Measurements from ENCODE around the gene PPP3CA. TPM values are rescaled to one million over a fixed set of nuclear protein-coding genes. Genes with fewer than 3 reads are reported as not detected.

The PPP3CA gene
- total RNA-seq, 4 donors from 2014 or later = 19.0 to 39.6 (median 20.3) TPM

DNA sequence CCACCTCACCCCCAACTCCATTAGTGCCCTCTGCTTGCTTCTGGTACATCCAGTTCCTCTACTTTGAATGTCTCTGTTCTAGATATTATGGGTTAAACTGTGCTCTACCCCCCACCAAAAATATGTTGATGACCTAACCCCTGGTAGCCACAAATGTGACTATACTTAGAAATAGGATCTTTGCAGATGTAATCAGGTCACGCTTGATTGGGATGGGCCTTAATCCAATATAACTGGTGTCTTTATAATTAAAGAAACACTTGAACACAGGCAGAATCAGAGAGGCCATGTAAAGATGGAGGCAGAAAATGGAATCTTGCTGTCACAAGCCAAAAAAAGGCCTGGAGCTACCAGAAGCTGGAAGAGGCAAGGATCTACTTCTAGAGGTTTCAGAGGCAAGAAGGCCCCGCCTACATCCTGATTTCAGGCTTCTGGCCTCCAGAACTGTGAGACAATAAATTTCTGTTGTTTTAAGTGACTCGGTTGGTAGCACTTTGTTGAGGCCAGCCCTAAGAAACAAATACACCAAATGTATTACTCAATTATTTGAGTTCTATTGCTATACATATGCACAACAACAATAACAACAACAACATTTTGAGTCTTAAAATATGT lies 220.0 kb downstream of the PPP3CA start:
- Histone ChIP-seq H3K27ac (no peak overlapping the region), H3K4me3 (no peak overlapping the region), H3K4me1 (no peaks in the 10 kb centered on the region), H3K27me3 (no peaks in the 10 kb centered on the region), H3K36me3 (no peaks in the 10 kb centered on the region), H3K9me3 (no peaks in the 10 kb centered on the region)
- DNase-seq = no peak
- TF ChIP-seq, protein P1, sequence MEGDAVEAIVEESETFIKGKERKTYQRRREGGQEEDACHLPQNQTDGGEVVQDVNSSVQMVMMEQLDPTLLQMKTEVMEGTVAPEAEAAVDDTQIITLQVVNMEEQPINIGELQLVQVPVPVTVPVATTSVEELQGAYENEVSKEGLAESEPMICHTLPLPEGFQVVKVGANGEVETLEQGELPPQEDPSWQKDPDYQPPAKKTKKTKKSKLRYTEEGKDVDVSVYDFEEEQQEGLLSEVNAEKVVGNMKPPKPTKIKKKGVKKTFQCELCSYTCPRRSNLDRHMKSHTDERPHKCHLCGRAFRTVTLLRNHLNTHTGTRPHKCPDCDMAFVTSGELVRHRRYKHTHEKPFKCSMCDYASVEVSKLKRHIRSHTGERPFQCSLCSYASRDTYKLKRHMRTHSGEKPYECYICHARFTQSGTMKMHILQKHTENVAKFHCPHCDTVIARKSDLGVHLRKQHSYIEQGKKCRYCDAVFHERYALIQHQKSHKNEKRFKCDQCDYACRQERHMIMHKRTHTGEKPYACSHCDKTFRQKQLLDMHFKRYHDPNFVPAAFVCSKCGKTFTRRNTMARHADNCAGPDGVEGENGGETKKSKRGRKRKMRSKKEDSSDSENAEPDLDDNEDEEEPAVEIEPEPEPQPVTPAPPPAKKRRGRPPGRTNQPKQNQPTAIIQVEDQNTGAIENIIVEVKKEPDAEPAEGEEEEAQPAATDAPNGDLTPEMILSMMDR (IDR thresholded peaks at IDR 0.05) = no peak
- no peak for TF ChIP-seq POLR2A (IDR thresholded peaks at IDR 0.05)

DNA sequence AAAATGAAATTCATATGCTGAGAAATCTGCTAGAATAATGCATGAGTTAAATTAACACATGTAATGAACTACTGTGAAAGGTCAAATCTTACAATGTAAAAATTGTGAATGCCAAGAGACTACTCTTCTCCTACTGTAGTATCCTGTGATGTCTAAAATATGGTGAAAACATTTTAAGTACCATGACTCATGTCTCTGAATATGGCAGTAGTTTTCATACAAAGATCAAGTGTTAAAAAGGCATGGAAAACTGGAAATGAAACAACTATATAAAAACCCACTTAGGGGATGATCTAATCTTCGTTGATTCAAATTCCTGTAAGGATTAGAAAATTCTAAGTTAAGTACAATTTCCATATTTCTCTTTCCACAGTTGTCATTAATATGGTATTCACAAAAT lies 221.3 kb downstream of the PPP3CA start:
- TF ChIP-seq POLR2A (IDR thresholded peaks at IDR 0.05) = no peak
- TF ChIP-seq, protein P1 (IDR thresholded peaks at IDR 0.05) = no peak
- H3K4me3 ChIP-seq = no peak overlapping the region
- no peaks in the 10 kb centered on the region for H3K4me1 ChIP-seq
- no peak overlapping the region for H3K27ac ChIP-seq
- no peaks in the 10 kb centered on the region for H3K36me3 ChIP-seq
- H3K9me3 ChIP-seq = no peaks in the 10 kb centered on the region
- H3K27me3 ChIP-seq = no peaks in the 10 kb centered on the region
- DNase-seq = no peak

DNA sequence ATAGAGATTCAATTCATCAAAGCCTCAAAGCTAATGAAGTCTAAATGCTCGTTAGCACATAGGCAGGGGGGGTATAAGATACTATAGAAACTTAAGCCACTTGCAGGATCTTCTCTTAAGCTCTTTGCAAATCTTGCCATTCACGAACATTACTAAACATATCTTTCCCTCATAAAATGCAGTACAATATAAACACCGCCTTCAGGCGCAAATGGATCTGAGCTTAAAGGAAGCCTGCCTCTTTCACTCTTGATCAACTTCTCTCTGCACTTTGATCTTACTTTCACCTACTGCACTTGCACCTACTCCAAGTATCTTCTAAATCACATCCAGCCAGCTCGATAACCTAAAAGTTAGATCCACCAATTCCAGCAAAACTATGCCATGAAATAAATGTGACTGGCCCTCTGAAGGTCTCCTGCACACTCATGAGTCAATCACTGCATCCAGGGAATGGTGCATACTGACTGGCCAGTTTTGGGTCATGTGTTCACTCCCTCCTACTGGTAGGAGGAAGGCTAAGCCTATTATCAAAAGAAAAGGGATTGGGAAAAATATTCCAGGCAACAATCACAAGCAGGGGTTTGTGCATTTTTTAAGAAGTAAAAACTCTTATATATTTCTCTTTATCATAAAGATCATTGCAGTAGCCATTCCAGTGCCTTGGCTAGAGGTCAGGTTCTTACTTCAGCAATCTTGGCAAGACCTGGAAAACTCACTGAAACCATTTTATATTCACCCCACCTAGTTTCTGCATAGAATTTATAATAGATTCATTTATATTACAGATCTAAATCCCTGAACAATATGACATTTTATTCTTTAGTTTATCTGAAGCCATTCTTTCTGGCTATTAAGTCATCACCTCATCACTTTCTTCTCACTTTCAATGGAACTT lies 222.0 kb downstream of the PPP3CA start:
- Histone ChIP-seq H3K4me3 (no peak overlapping the region), H3K36me3 (no peaks in the 10 kb centered on the region), H3K4me1 (no peaks in the 10 kb centered on the region), H3K27me3 (no peaks in the 10 kb centered on the region), H3K9me3 (no peaks in the 10 kb centered on the region), H3K27ac (no peak overlapping the region)
- no peak for DNase-seq
- TF ChIP-seq, protein P1 (IDR thresholded peaks at IDR 0.05) = no peak

DNA sequence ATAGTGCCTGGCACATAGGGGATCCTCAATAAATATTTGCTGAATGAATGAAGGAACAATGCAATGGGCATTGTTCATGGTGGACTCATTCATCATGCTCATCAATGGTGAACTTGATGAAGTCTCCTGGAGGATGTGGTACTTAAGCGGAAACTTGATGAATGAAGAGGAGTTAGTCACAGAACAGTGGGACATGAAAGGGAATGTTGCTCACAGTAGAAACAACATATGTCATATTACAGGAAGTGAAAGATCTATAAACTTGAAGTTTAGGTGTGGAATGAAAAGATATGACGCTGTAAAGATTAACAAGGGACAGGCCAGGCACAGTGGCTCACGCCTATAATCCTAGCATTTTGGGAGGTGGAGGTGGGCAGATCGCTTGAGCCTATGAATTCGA lies 224.1 kb downstream of the PPP3CA start:
- H3K27ac ChIP-seq = no peak overlapping the region
- no peak for TF ChIP-seq POLR2A (IDR thresholded peaks at IDR 0.05)
- TF ChIP-seq, protein P1 (IDR thresholded peaks at IDR 0.05) = no peak
- H3K27me3 ChIP-seq = no peaks in the 10 kb centered on the region
- H3K4me1 ChIP-seq = no peaks in the 10 kb centered on the region
- no peaks in the 10 kb centered on the region for H3K9me3 ChIP-seq
- DNase-seq = no peak
- no peaks in the 10 kb centered on the region for H3K36me3 ChIP-seq
- H3K4me3 ChIP-seq = no peak overlapping the region

DNA sequence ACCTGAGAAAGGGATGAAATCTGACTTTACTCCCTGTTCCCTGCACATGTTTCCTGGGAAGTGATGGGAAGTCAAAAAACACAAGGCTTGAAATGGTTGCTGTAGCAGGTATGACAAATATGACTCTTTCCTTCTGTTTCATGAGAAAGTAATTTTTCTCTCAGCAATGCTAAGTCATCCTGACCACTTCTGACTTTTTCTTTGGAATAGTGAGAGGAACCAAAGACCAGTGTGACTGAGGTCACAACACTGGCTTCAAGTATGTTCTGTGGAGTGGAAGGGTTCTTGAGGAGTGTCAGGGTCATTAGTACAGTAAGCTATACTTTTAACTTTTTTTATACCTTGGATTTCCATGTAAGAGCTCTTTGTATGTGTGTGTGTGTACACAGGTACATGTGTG lies 225.3 kb downstream of the PPP3CA start:
- DNase-seq = no peak
- H3K27ac ChIP-seq = no peak overlapping the region

More for the DNA sequence above, 225.3 kb downstream of the PPP3CA start:
- no peaks in the 10 kb centered on the region for H3K9me3 ChIP-seq
- H3K4me3 ChIP-seq = no peak overlapping the region
- H3K4me1 ChIP-seq = no peaks in the 10 kb centered on the region
- H3K36me3 ChIP-seq = no peaks in the 10 kb centered on the region
- no peaks in the 10 kb centered on the region for H3K27me3 ChIP-seq
- TF ChIP-seq, protein P1 (IDR thresholded peaks at IDR 0.05) = no peak
- TF ChIP-seq POLR2A (IDR thresholded peaks at IDR 0.05) = no peak

All from Peyer's patch (tissue), 4 donors.